ENCODE results near the gene BAIAP2L2. TPM values are rescaled to one million over a fixed set of nuclear protein-coding genes. Genes with fewer than 3 reads are reported as not detected.
A peak's percentile ranks its signal among the peaks of the same experiment; 100 is the strongest.

Gene BAIAP2L2
- total RNA-seq, 1 donor from 2014 or later: 0.86 TPM

DNA sequence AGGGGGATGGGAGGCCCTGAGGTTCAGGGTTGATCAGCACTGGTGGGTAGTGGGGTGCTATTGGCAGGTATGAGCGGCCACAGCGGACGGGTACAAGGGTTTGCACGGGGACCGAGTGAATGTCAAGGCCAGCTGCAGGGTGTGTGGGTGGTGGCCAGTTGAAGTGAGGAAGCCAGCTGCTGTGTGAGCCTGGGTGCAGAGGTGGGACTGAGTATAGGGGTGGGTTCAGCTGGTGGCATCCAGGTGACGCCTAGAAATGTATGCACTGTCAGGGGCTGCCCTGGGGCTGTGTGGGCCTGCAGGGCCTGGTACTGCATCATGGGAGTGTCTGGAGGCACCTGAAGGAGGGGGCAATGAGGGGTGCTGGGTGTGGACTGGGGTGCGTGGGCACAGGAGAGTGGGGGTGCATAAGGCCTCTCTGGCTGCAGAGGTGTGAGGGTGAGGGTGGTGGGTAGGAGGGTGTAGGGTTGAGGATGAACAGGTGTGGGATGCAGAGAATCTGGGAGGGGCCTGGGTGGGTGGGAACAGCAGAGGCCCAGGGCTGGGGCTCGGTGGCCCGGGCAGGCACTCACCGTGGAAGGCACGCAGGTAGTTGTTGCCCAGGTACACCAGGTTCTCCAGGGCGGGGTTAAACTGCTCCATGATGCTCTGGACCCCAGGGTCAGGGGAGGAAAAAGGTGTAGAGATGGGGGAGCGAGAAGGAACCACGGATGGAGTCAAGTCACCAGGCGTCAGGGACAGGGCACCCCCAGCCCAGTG is 1.7 kb downstream of the BAIAP2L2 start:
- Mint-ChIP-seq H3K27me3 (ENCODE audit: insufficient read depth, low read depth) (peaks cover 14% of the 10 kb centered on the region), H3K9me3 (peaks cover 2% of the 10 kb centered on the region), H3K4me1 (peaks cover 9% of the 10 kb centered on the region), H3K36me3 (no peaks in the 10 kb centered on the region), H3K4me3 (peak overlapping the region; percentile 34), H3K27ac (peak overlapping the region; percentile 44)
- H3K4me3 ChIP-seq: no peak overlapping the region
- TF ChIP-seq, protein P1, sequence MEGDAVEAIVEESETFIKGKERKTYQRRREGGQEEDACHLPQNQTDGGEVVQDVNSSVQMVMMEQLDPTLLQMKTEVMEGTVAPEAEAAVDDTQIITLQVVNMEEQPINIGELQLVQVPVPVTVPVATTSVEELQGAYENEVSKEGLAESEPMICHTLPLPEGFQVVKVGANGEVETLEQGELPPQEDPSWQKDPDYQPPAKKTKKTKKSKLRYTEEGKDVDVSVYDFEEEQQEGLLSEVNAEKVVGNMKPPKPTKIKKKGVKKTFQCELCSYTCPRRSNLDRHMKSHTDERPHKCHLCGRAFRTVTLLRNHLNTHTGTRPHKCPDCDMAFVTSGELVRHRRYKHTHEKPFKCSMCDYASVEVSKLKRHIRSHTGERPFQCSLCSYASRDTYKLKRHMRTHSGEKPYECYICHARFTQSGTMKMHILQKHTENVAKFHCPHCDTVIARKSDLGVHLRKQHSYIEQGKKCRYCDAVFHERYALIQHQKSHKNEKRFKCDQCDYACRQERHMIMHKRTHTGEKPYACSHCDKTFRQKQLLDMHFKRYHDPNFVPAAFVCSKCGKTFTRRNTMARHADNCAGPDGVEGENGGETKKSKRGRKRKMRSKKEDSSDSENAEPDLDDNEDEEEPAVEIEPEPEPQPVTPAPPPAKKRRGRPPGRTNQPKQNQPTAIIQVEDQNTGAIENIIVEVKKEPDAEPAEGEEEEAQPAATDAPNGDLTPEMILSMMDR (IDR thresholded peaks at IDR 0.05): no peak
- TF ChIP-seq EZH2phosphoT487 (IDR thresholded peaks at IDR 0.05) (no peak), EZH2 (IDR thresholded peaks at IDR 0.05) (no peak)
- H3K36me3 ChIP-seq: no peaks in the 10 kb centered on the region
- no peak for DNase-seq (ENCODE audit: low spot score)
- H3K79me2 ChIP-seq (ENCODE audit: low read depth): no peaks in the 10 kb centered on the region
- H2AFZ ChIP-seq (replicated peaks): no peak overlapping the region
- H3K9ac ChIP-seq: no peak overlapping the region
- no peaks in the 10 kb centered on the region for H3K27me3 ChIP-seq
- no peak overlapping the region for H3K4me2 ChIP-seq
- H3F3A ChIP-seq (ENCODE audit: low read depth): peaks cover 10% of the 10 kb centered on the region
- no peak overlapping the region for H3K27ac ChIP-seq
- peaks cover 5% of the 10 kb centered on the region for H3K4me1 ChIP-seq
- no peaks in the 10 kb centered on the region for H4K20me1 ChIP-seq (ENCODE audit: low read depth)
- no peaks in the 10 kb centered on the region for H3K9me3 ChIP-seq (ENCODE audit: low read depth)

DNA sequence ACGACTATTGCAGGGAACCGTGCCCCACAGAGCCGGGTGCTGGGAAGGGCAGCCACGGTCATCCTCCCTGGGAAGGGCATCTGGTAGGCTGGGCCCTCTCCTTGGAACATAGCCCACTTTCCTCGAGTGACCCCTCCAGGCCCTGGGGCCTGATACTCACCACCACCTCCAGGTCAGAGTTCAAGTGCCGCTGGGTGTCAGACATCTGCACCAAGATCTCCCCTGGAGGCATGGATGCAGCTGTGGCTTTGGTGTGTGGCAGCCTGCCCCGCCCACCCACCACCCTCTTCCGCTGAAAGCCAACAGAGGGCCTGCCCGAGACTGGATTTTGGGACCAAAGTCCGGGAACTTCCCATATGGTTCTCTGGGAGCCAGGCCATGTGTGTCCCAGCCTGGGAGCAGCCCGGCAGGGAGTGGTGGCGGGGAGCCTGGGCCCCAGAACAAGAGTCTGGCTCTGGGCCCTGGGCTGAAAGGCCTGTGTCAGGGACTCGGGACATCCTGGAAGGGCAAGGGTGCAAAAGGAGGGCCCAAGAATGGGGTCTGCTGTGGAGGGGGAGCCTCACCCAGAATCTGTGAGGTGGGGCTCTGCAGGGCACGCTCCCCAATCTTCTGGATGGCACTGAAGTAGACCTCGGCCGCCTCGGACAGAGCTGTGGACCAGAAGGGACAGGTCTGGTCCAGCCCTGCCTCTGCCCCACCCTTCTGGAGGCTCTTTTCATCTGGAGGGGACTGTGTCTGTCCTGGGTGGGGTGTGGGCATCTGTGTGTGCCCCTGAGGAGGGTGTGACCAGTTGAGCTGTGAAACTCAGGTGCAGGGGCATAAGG is 2.6 kb downstream of the BAIAP2L2 start:
- H3K79me2 ChIP-seq (ENCODE audit: low read depth): no peaks in the 10 kb centered on the region
- H3K27me3 Mint-ChIP-seq (ENCODE audit: insufficient read depth, low read depth): peaks cover 12% of the 10 kb centered on the region
- H3K9me3 ChIP-seq (ENCODE audit: low read depth): no peaks in the 10 kb centered on the region
- TF ChIP-seq, protein P1 (IDR thresholded peaks at IDR 0.05): no peak
- TF ChIP-seq EZH2 (IDR thresholded peaks at IDR 0.05): no peak
- no peak for TF ChIP-seq EZH2phosphoT487 (IDR thresholded peaks at IDR 0.05)
- H3K9ac ChIP-seq: no peak overlapping the region
- H3K9me3 Mint-ChIP-seq: peaks cover 2% of the 10 kb centered on the region
- no peaks in the 10 kb centered on the region for H4K20me1 ChIP-seq (ENCODE audit: low read depth)
- no peak overlapping the region for H3K4me3 ChIP-seq
- H3K27ac Mint-ChIP-seq: peak overlapping the region; percentile 44
- H3K4me1 Mint-ChIP-seq: peaks cover 7% of the 10 kb centered on the region
- H3K4me1 ChIP-seq: peaks cover 5% of the 10 kb centered on the region
- H3K4me2 ChIP-seq: no peak overlapping the region
- H2AFZ ChIP-seq (replicated peaks): no peak overlapping the region
- no peak for DNase-seq (ENCODE audit: low spot score)
- no peaks in the 10 kb centered on the region for H3K27me3 ChIP-seq
- H3K27ac ChIP-seq: no peak overlapping the region
- H3K36me3 ChIP-seq: no peaks in the 10 kb centered on the region
- H3K36me3 Mint-ChIP-seq: no peaks in the 10 kb centered on the region
- H3F3A ChIP-seq (ENCODE audit: low read depth): peaks cover 13% of the 10 kb centered on the region
- peak overlapping the region; percentile 34 for H3K4me3 Mint-ChIP-seq

GRCh38 chr22:38106814-38107578 is 3.5 kb downstream of the BAIAP2L2 start:
- Histone ChIP-seq H3K27ac (no peak overlapping the region), H3K4me1 (peaks cover 5% of the 10 kb centered on the region), H3K27me3 (no peaks in the 10 kb centered on the region), H3K36me3 (no peaks in the 10 kb centered on the region), H2AFZ (replicated peaks) (no peak overlapping the region), H3F3A (ENCODE audit: low read depth) (peaks cover 13% of the 10 kb centered on the region), H3K79me2 (ENCODE audit: low read depth) (no peaks in the 10 kb centered on the region), H3K4me3 (no peak overlapping the region), H3K4me2 (no peak overlapping the region), H4K20me1 (ENCODE audit: low read depth) (no peaks in the 10 kb centered on the region), H3K9me3 (ENCODE audit: low read depth) (no peaks in the 10 kb centered on the region), H3K9ac (no peak overlapping the region)
- H3K4me3 Mint-ChIP-seq: no peak overlapping the region
- peaks cover 12% of the 10 kb centered on the region for H3K27me3 Mint-ChIP-seq (ENCODE audit: insufficient read depth, low read depth)
- no peak for DNase-seq (ENCODE audit: low spot score)
- H3K36me3 Mint-ChIP-seq: no peaks in the 10 kb centered on the region
- peaks cover 2% of the 10 kb centered on the region for H3K9me3 Mint-ChIP-seq
- H3K27ac Mint-ChIP-seq: no peak overlapping the region
- no peak for TF ChIP-seq EZH2phosphoT487 (IDR thresholded peaks at IDR 0.05)
- peaks cover 5% of the 10 kb centered on the region for H3K4me1 Mint-ChIP-seq

All from neural progenitor cell (in vitro differentiated cells).